NCI-H146 (cell line): ENCODE data around the gene CFI.

Experiments
- DNase-seq: peaks from one replicate; lab custom pipeline; 2025; lab: John Stamatoyannopoulos, UW

The CFI gene

GRCh38 chr4:109730619-109731545, 70.9 kb downstream of the CFI start:
- DNase-seq = no peak

GRCh38 chr4:109729718-109730618, 71.8 kb downstream of the CFI start, which contains the start of gene PLA2G12A:
TSS of gene PLA2G12A (minus strand) at chr4:109730070. CDS start at chr4:109729809, 261 bp downstream.
- peak; percentile 90 for DNase-seq

- DNase-seq = peak; percentile 23
These were observed 72.6 kb downstream of the CFI start for GRCh38 chr4:109729117-109729717.

GRCh38 chr4:109728385-109728784, 73.4 kb downstream of the CFI start:
- DNase-seq = peak; percentile 27

- no peak for DNase-seq
These were observed 78.7 kb downstream of the CFI start for GRCh38 chr4:109723110-109723509.

- DNase-seq = no peak
These were observed 79.4 kb downstream of the CFI start for GRCh38 chr4:109722357-109722756.

GRCh38 chr4:109721033-109721432, 80.8 kb downstream of the CFI start:
- DNase-seq = no peak

GRCh38 chr4:109719604-109720003, 82.2 kb downstream of the CFI start:
- no peak for DNase-seq

GRCh38 chr4:109718759-109719158, 83.0 kb downstream of the CFI start:
- DNase-seq = no peak

- no peak for DNase-seq
These were observed 88.3 kb downstream of the CFI start for GRCh38 chr4:109713500-109713899.

GRCh38 chr4:109708990-109709389, 92.8 kb downstream of the CFI start:
- DNase-seq = no peak

GRCh38 chr4:109708435-109708834, 93.4 kb downstream of the CFI start:
- no peak for DNase-seq

GRCh38 chr4:109703664-109704361, 98.0 kb downstream of the CFI start:
- DNase-seq = peak; percentile 3

- peak; percentile 94 for DNase-seq
These were observed 98.7 kb downstream of the CFI start, which contains the start of gene CASP6 for GRCh38 chr4:109702950-109703663. TSS of gene CASP6 (minus strand) at chr4:109703445. CDS start at chr4:109703395, 50 bp downstream.

- DNase-seq = peak; percentile 41
These were observed 100.0 kb downstream of the CFI start for GRCh38 chr4:109701566-109702410.

- no peak for DNase-seq
These were observed 102.1 kb downstream of the CFI start for GRCh38 chr4:109699553-109700225.

- no peak for DNase-seq
These were observed 103.1 kb downstream of the CFI start for GRCh38 chr4:109698656-109699055.

- no peak for DNase-seq
These were observed 110.3 kb downstream of the CFI start for GRCh38 chr4:109691411-109691920.
